GM19025 (cell line): ENCODE results near the gene SRGAP3.

Experiments used
- ATAC-seq: cut with Tn5 transposase; IDR thresholded peaks from one replicate; pipeline ENCODE4 v1.9.1; 2021; ENCODE audit warnings: mild to moderate bottlenecking, low read depth, moderate library complexity; ENCODE audit not compliant: unreplicated experiment

SRGAP3 gene

GRCh38 chr3:9032231-9032777 lies 217.1 kb downstream of the SRGAP3 start:
- no peak for ATAC-seq

GRCh38 chr3:9030034-9030433 lies 219.4 kb downstream of the SRGAP3 start:
- ATAC-seq: no peak

GRCh38 chr3:9028134-9028533 lies 221.3 kb downstream of the SRGAP3 start:
- no peak for ATAC-seq

GRCh38 chr3:9026320-9027045 lies 223.0 kb downstream of the SRGAP3 start:
- no peak for ATAC-seq

GRCh38 chr3:9024341-9024740 lies 225.1 kb downstream of the SRGAP3 start:
- ATAC-seq: no peak

GRCh38 chr3:9023226-9023590 lies 226.2 kb downstream of the SRGAP3 start:
- ATAC-seq: no peak

- ATAC-seq: no peak
These were observed 226.9 kb downstream of the SRGAP3 start for GRCh38 chr3:9022305-9023225.

GRCh38 chr3:9021271-9022009 lies 228.0 kb downstream of the SRGAP3 start:
- ATAC-seq: no peak

- no peak for ATAC-seq
These were observed 229.0 kb downstream of the SRGAP3 start for GRCh38 chr3:9020426-9020825.

GRCh38 chr3:9019259-9019961 lies 230.0 kb downstream of the SRGAP3 start:
- ATAC-seq: no peak

- no peak for ATAC-seq
These were observed 234.2 kb downstream of the SRGAP3 start for GRCh38 chr3:9015250-9015649.

GRCh38 chr3:9013782-9014563 lies 235.5 kb downstream of the SRGAP3 start:
- no peak for ATAC-seq

GRCh38 chr3:9012521-9012920 lies 236.9 kb downstream of the SRGAP3 start:
- no peak for ATAC-seq

- ATAC-seq: no peak
These were observed 239.4 kb downstream of the SRGAP3 start for GRCh38 chr3:9009976-9010545.

- ATAC-seq: no peak
These were observed 240.7 kb downstream of the SRGAP3 start for GRCh38 chr3:9008550-9009255.

GRCh38 chr3:9007928-9008327 lies 241.5 kb downstream of the SRGAP3 start:
- no peak for ATAC-seq

GRCh38 chr3:9007213-9007612 lies 242.2 kb downstream of the SRGAP3 start:
- no peak for ATAC-seq

GRCh38 chr3:9000041-9000440 lies 249.4 kb downstream of the SRGAP3 start:
- ATAC-seq: no peak
